ENCODE results near the gene SLCO1B1.

GRCh38 chr12:21111732-21112131, 19.3 kb upstream of the SLCO1B1 start:
- TF ChIP-seq CTCF (IDR thresholded peaks at IDR 0.05 in 4 of 5, conservative IDR thresholded peaks at IDR 0.05 in 1 of 5) = no peak
- no peak for TF ChIP-seq POLR2A (IDR thresholded peaks at IDR 0.05)

All from gastrocnemius medialis (tissue), 4 donors.